ENCODE data around the gene MED28. TPM values are rescaled to one million over a fixed set of nuclear protein-coding genes. Genes with fewer than 3 reads are reported as not detected.

Gene MED28
- total RNA-seq, 2 donors from 2014 or later: 8.8 to 19.8 TPM

GRCh38 chr4:17623451-17624001 is 9.1 kb downstream of the MED28 start:
- 70 to 75% methylated on average over 7 of the region's 7 CpGs for WGBS, 2 donors
- no peak for ATAC-seq
- TF ChIP-seq CTCF (IDR thresholded peaks at IDR 0.05) (no peak), POLR2A (IDR thresholded peaks at IDR 0.05) (no peak)
- H3K4me1 ChIP-seq: peaks cover 11% of the 10 kb centered on the region
- no peaks in the 10 kb centered on the region for H3K9me3 ChIP-seq
- no peak overlapping the region for H3K4me3 ChIP-seq
- no peak overlapping the region for H3K27ac ChIP-seq
- H3K27me3 ChIP-seq: no peaks in the 10 kb centered on the region
- intact Hi-C loops (cut with DNase I): no loop called here
- peaks cover 12 to 50% of the 10 kb centered on the region in 2 donors for H3K36me3 ChIP-seq (replicated peaks in 1 of 2; ENCODE audit: insufficient read depth in 1 of 2, low read depth in 2 of 2)
- no peak for DNase-seq

GRCh38 chr4:17624821-17625220 is 10.4 kb downstream of the MED28 start:
- Histone ChIP-seq H3K9me3 (no peaks in the 10 kb centered on the region), H3K36me3 (replicated peaks in 1 of 2; ENCODE audit: insufficient read depth in 1 of 2, low read depth in 2 of 2) (peaks cover 12 to 52% of the 10 kb centered on the region in 2 donors), H3K27me3 (no peaks in the 10 kb centered on the region), H3K27ac (no peak overlapping the region), H3K4me3 (no peak overlapping the region), H3K4me1 (no peaks in the 10 kb centered on the region)
- intact Hi-C loops (cut with DNase I): no loop called here
- whole genome bisulfite sequencing, 2 donors: 67 to 78% methylated on average over 2 of the region's 2 CpGs
- ATAC-seq (no peak), DNase-seq (no peak)
- no peak for TF ChIP-seq POLR2A (IDR thresholded peaks at IDR 0.05)
- no peak for TF ChIP-seq CTCF (IDR thresholded peaks at IDR 0.05)

GRCh38 chr4:17630228-17630627 is 15.8 kb downstream of the MED28 start:
- Histone ChIP-seq H3K36me3 (replicated peaks in 1 of 2; ENCODE audit: insufficient read depth in 1 of 2, low read depth in 2 of 2) (peaks cover 12 to 29% of the 10 kb centered on the region in 2 donors), H3K9me3 (no peaks in the 10 kb centered on the region), H3K4me1 (no peaks in the 10 kb centered on the region), H3K27me3 (no peaks in the 10 kb centered on the region), H3K4me3 (no peak overlapping the region), H3K27ac (no peak overlapping the region)
- ATAC-seq: no peak
- intact Hi-C loops (cut with DNase I): no loop called here
- 92 to 97% methylated on average over 4 of the region's 4 CpGs for WGBS, 2 donors
- TF ChIP-seq POLR2A (IDR thresholded peaks at IDR 0.05): no peak
- no peak for TF ChIP-seq CTCF (IDR thresholded peaks at IDR 0.05)
- DNase-seq: no peak

- Histone ChIP-seq H3K36me3 (replicated peaks in 1 of 2; ENCODE audit: insufficient read depth in 1 of 2, low read depth in 2 of 2) (peaks cover 0 to 4% of the 10 kb centered on the region in 2 donors), H3K4me1 (no peaks in the 10 kb centered on the region), H3K27ac (no peak overlapping the region), H3K4me3 (no peak overlapping the region), H3K9me3 (no peaks in the 10 kb centered on the region), H3K27me3 (no peaks in the 10 kb centered on the region)
- ATAC-seq (no peak), DNase-seq (no peak)
- 93 to 96% methylated on average over 9 of the region's 9 CpGs for WGBS, 2 donors
- TF ChIP-seq CTCF (IDR thresholded peaks at IDR 0.05) (no peak), POLR2A (IDR thresholded peaks at IDR 0.05) (no peak)
- intact Hi-C loops (cut with DNase I): no loop called here
Observed at GRCh38 chr4:17633600-17633999, 19.2 kb downstream of the MED28 start.

- peaks cover 0 to 3% of the 10 kb centered on the region in 2 donors for H3K36me3 ChIP-seq (replicated peaks in 1 of 2; ENCODE audit: insufficient read depth in 1 of 2, low read depth in 2 of 2)
- H3K9me3 ChIP-seq: no peaks in the 10 kb centered on the region
- no peak for ATAC-seq
- intact Hi-C loops (cut with DNase I): no loop called here
- no peaks in the 10 kb centered on the region for H3K27me3 ChIP-seq
- H3K27ac ChIP-seq: no peak overlapping the region
- TF ChIP-seq CTCF (IDR thresholded peaks at IDR 0.05): no peak
- TF ChIP-seq POLR2A (IDR thresholded peaks at IDR 0.05): no peak
- no peak for DNase-seq
- H3K4me3 ChIP-seq: no peak overlapping the region
- 94 to 96% methylated on average over 4 of the region's 4 CpGs for WGBS, 2 donors
- H3K4me1 ChIP-seq: no peaks in the 10 kb centered on the region
Observed at GRCh38 chr4:17635056-17635455, 20.6 kb downstream of the MED28 start.

Data from body of pancreas (tissue), 4 donors.